Measurements from ENCODE around the gene MTMR10. TPM values are rescaled to one million over a fixed set of nuclear protein-coding genes. Genes with fewer than 3 reads are reported as not detected.

Gene MTMR10
- total RNA-seq, 1 experiment from 2014 or later, result 16.0 TPM

DNA sequence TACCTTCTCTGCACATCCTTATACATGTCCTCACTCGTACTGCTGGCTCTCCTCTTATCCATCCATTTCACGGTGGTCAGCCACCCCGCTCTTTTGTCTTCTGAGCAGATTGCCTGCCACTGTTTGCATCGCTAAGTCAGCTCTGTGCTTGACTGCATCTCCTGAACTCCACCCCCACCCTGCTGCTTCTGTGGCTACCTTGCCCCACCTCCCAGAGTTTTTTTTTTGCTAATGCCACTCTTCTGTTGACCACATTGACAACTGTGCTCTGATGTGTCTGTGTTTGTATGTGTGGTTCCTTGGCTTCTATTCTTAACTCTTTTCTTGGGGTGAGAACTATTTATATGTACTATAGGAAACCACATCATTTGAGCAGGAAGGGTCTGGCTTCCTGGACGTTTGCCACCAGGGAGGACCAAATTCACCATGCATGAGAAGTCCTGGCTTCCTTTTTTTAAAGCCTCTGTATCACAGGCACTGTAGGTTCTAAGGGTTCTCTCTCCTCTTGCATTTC, 12.8 kb upstream of the MTMR10 start:
- intact Hi-C loops (cut with micrococcal nuclease; ENCODE audit: unreplicated experiment), result no loop called here
- BruUV-seq (replicated peaks), result no TSS peak
- ChIA-PET CTCF (no interaction called here), POLR2A (ENCODE audit: low non-redundant PET) (no interaction called here)
- no peaks in the 10 kb centered on the region for H3K4me1 ChIP-seq (ENCODE audit: insufficient read depth, low read length, poor library complexity, severe bottlenecking)
- DNase-seq (ENCODE audit: low spot score), result no peak
- peaks cover 27% of the 10 kb centered on the region for H3K27me3 ChIP-seq (replicated peaks; ENCODE audit: insufficient read depth, low read depth, low read length, poor library complexity)
- H3K36me3 ChIP-seq (ENCODE audit: insufficient read depth, low read length, poor library complexity, severe bottlenecking), result no peaks in the 10 kb centered on the region
- H3K9me3 ChIP-seq (ENCODE audit: low read depth, low read length, poor library complexity, severe bottlenecking), result no peaks in the 10 kb centered on the region
- TF ChIP-seq EZH2 (IDR thresholded peaks at IDR 0.05; ENCODE audit: borderline replicate concordance, low read depth, low read length, poor library complexity, severe bottlenecking), result no peak
- TF ChIP-seq, protein P1, sequence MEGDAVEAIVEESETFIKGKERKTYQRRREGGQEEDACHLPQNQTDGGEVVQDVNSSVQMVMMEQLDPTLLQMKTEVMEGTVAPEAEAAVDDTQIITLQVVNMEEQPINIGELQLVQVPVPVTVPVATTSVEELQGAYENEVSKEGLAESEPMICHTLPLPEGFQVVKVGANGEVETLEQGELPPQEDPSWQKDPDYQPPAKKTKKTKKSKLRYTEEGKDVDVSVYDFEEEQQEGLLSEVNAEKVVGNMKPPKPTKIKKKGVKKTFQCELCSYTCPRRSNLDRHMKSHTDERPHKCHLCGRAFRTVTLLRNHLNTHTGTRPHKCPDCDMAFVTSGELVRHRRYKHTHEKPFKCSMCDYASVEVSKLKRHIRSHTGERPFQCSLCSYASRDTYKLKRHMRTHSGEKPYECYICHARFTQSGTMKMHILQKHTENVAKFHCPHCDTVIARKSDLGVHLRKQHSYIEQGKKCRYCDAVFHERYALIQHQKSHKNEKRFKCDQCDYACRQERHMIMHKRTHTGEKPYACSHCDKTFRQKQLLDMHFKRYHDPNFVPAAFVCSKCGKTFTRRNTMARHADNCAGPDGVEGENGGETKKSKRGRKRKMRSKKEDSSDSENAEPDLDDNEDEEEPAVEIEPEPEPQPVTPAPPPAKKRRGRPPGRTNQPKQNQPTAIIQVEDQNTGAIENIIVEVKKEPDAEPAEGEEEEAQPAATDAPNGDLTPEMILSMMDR (conservative IDR thresholded peaks at IDR 0.05; ENCODE audit: low read depth, low read length), result no peak
- no peak overlapping the region for H3K27ac ChIP-seq (ENCODE audit: low read depth, low read length, poor library complexity, severe bottlenecking)
- H3K4me3 ChIP-seq (ENCODE audit: low read depth, low read length, poor library complexity, severe bottlenecking), result no peak overlapping the region

DNA sequence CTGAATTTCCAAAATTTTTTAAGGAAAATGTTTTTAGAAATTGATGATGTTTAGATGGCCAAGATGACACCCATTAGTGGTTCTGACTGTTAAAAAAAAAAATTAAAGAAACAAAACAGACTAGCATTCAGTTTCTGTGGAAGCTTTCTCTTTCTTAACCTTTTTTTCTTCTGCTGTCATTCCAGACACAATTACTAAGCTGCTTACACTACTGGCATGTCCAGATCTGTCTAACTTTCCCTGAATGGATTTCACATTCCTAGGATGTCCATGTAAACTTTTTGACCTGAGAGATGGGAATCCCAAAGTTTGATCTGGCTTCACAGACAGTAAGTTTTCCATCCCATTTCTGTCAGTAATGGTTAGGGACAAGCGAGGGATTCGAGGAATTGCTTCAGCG, 10.3 kb upstream of the MTMR10 start:
- Histone ChIP-seq H3K27me3 (replicated peaks; ENCODE audit: insufficient read depth, low read depth, low read length, poor library complexity) (peaks cover 19% of the 10 kb centered on the region), H3K4me3 (ENCODE audit: low read depth, low read length, poor library complexity, severe bottlenecking) (no peak overlapping the region), H3K4me1 (ENCODE audit: insufficient read depth, low read length, poor library complexity, severe bottlenecking) (no peaks in the 10 kb centered on the region), H3K9me3 (ENCODE audit: low read depth, low read length, poor library complexity, severe bottlenecking) (no peaks in the 10 kb centered on the region), H3K36me3 (ENCODE audit: insufficient read depth, low read length, poor library complexity, severe bottlenecking) (no peaks in the 10 kb centered on the region), H3K27ac (ENCODE audit: low read depth, low read length, poor library complexity, severe bottlenecking) (no peak overlapping the region)
- CTCF ChIA-PET, result no interaction called here
- intact Hi-C loops (cut with micrococcal nuclease; ENCODE audit: unreplicated experiment), result no loop called here
- BruUV-seq (replicated peaks), result no TSS peak
- POLR2A ChIA-PET (ENCODE audit: low non-redundant PET), result no interaction called here
- no peak for DNase-seq (ENCODE audit: low spot score)
- TF ChIP-seq EZH2 (IDR thresholded peaks at IDR 0.05; ENCODE audit: borderline replicate concordance, low read depth, low read length, poor library complexity, severe bottlenecking), result no peak
- TF ChIP-seq, protein P1 (conservative IDR thresholded peaks at IDR 0.05; ENCODE audit: low read depth, low read length), result no peak

DNA sequence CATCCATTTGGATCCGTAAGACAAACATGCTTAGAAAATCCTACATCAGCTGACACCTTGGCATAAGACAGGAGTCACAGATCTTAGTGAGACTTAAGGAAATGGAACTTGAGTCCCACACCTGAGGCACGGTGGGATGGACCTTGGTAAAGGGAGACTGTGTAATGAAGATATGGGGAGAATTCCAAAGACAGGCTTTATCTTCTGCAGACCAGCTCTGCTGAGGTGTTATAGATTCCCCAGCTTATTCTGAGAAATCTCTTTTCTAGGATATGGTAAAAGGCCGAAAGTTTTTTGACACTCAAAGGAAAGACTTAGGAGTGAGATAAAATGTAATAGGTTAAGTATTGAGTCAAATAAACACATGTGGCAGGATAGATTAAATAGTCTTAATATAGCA, 8.3 kb upstream of the MTMR10 start:
- TF ChIP-seq EZH2 (IDR thresholded peaks at IDR 0.05; ENCODE audit: borderline replicate concordance, low read depth, low read length, poor library complexity, severe bottlenecking), result no peak
- TF ChIP-seq, protein P1 (conservative IDR thresholded peaks at IDR 0.05; ENCODE audit: low read depth, low read length), result no peak
- Histone ChIP-seq H3K9me3 (ENCODE audit: low read depth, low read length, poor library complexity, severe bottlenecking) (no peaks in the 10 kb centered on the region), H3K4me1 (ENCODE audit: insufficient read depth, low read length, poor library complexity, severe bottlenecking) (no peaks in the 10 kb centered on the region), H3K27me3 (replicated peaks; ENCODE audit: insufficient read depth, low read depth, low read length, poor library complexity) (peaks cover 19% of the 10 kb centered on the region), H3K36me3 (ENCODE audit: insufficient read depth, low read length, poor library complexity, severe bottlenecking) (no peaks in the 10 kb centered on the region), H3K4me3 (ENCODE audit: low read depth, low read length, poor library complexity, severe bottlenecking) (no peak overlapping the region), H3K27ac (ENCODE audit: low read depth, low read length, poor library complexity, severe bottlenecking) (no peak overlapping the region)
- ChIA-PET POLR2A (ENCODE audit: low non-redundant PET) (no interaction called here), CTCF (interaction anchor here (0.6 kb wide), 1 partner anchor 71 kb away, joined by 3 read pairs; no protein-coding TSS in a partner anchor)
- BruUV-seq (replicated peaks), result no TSS peak
- DNase-seq (ENCODE audit: low spot score), result no peak
- intact Hi-C loops (cut with micrococcal nuclease; ENCODE audit: unreplicated experiment), result no loop called here

Data from A673 (cell line).